SK-N-SH (cell line): ENCODE data around the gene PPT2.

Experiments used
- EP300 ChIP-seq, 2 experiments: IDR thresholded peaks; 2 replicates each; pipeline versions ENCODE4 v1.4.0 to v1.6.1; 2012; ENCODE audit warnings: borderline replicate concordance in 1 of 2, low read depth in 1 of 2, low read length in 1 of 2
- EZH2phosphoT487 ChIP-seq: fragments of 200-600 bp; sonication (generic); IDR thresholded peaks from 2 replicates; pipeline ENCODE4 v1.6.1; 2017; ENCODE audit warnings: low read depth, mixed run types, mild to moderate bottlenecking, antibody characterized with exemption, moderate library complexity, borderline replicate concordance
- RAD21 ChIP-seq: IDR thresholded peaks from 2 replicates; pipeline ENCODE4 v1.6.1; 2012; ENCODE audit warnings: mild to moderate bottlenecking, low read length
- RFX5 ChIP-seq: IDR thresholded peaks from 2 replicates; pipeline ENCODE4 v1.6.1; 2012; ENCODE audit warnings: mild to moderate bottlenecking, improper control_type of control experiment, low read length
- SIN3A ChIP-seq: IDR thresholded peaks from 2 replicates; pipeline ENCODE4 v1.6.1; 2012; ENCODE audit warnings: low read depth, mild to moderate bottlenecking, low read length, moderate library complexity, borderline replicate concordance
- TF ChIP-seq, protein P1 (sequence below): fragments of 200-600 bp; sonication (generic); IDR thresholded peaks from 2 replicates; pipeline ENCODE4 v1.6.1; 2017; ENCODE audit warnings: antibody characterized with exemption, mild to moderate bottlenecking, moderate library complexity
- TF ChIP-seq, protein P2 (sequence below): IDR thresholded peaks from 2 replicates; pipeline ENCODE4 v1.4.0; 2012; ENCODE audit warnings: low read depth, borderline replicate concordance

DNA sequence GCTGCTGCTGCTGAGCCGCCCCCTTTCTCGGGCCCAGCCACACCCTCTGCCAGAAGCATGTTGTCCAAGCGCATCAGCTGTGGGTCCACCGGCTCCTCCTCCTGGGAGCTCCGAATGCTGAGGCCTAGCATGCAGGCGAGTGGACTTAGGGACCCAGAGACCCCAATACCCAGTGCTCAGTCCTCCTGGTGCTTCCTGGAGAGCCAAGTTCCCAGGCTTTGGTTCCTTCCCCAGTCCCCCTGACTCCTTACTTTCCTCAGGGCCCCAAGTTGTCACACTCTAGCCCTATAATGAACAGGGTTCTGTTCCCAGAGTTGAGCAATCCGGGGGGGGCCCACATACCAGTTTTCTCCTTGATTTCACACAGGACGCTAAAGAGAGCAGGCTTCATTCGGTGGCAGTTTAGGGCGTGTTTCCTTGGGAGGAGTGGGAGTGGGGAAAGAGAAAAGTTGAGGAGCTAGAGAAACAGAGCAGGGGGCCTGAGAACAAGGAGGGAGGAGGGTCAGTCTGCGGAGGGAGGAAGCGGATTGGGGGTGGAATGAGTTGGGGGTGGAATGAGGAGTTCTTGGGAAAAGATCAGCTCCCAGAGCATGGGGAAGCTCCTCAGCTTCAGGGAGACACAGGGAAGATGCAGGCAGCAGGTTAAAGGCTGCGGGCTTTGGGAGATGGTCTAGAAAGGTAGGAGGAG, 34.6 kb downstream of the PPT2 start:
- TF ChIP-seq, protein P1, sequence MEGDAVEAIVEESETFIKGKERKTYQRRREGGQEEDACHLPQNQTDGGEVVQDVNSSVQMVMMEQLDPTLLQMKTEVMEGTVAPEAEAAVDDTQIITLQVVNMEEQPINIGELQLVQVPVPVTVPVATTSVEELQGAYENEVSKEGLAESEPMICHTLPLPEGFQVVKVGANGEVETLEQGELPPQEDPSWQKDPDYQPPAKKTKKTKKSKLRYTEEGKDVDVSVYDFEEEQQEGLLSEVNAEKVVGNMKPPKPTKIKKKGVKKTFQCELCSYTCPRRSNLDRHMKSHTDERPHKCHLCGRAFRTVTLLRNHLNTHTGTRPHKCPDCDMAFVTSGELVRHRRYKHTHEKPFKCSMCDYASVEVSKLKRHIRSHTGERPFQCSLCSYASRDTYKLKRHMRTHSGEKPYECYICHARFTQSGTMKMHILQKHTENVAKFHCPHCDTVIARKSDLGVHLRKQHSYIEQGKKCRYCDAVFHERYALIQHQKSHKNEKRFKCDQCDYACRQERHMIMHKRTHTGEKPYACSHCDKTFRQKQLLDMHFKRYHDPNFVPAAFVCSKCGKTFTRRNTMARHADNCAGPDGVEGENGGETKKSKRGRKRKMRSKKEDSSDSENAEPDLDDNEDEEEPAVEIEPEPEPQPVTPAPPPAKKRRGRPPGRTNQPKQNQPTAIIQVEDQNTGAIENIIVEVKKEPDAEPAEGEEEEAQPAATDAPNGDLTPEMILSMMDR = no peak
- TF ChIP-seq EZH2phosphoT487 (no peak), EP300 (IDR thresholded peaks at IDR 0.05; ENCODE audit: borderline replicate concordance in 1 of 2, low read depth in 1 of 2, low read length in 1 of 2) (no peak), RAD21 (no peak), RFX5 (no peak), SIN3A (no peak)
- TF ChIP-seq, protein P2, sequence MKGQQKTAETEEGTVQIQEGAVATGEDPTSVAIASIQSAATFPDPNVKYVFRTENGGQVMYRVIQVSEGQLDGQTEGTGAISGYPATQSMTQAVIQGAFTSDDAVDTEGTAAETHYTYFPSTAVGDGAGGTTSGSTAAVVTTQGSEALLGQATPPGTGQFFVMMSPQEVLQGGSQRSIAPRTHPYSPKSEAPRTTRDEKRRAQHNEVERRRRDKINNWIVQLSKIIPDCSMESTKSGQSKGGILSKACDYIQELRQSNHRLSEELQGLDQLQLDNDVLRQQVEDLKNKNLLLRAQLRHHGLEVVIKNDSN = no peak
